ENCODE data around the gene ATP12A.

- TF ChIP-seq CTCF (IDR thresholded peaks at IDR 0.05; ENCODE audit: low read length) (no peak), EZH2 (optimal IDR thresholded peaks at IDR 0.05; ENCODE audit: low read depth, low read length) (no peak)
Observed at GRCh38 chr13:24740014-24740890, 60.0 kb downstream of the ATP12A start.
